ENCODE data around the gene HCAR1.

The HCAR1 gene, protein sequence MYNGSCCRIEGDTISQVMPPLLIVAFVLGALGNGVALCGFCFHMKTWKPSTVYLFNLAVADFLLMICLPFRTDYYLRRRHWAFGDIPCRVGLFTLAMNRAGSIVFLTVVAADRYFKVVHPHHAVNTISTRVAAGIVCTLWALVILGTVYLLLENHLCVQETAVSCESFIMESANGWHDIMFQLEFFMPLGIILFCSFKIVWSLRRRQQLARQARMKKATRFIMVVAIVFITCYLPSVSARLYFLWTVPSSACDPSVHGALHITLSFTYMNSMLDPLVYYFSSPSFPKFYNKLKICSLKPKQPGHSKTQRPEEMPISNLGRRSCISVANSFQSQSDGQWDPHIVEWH

DNA sequence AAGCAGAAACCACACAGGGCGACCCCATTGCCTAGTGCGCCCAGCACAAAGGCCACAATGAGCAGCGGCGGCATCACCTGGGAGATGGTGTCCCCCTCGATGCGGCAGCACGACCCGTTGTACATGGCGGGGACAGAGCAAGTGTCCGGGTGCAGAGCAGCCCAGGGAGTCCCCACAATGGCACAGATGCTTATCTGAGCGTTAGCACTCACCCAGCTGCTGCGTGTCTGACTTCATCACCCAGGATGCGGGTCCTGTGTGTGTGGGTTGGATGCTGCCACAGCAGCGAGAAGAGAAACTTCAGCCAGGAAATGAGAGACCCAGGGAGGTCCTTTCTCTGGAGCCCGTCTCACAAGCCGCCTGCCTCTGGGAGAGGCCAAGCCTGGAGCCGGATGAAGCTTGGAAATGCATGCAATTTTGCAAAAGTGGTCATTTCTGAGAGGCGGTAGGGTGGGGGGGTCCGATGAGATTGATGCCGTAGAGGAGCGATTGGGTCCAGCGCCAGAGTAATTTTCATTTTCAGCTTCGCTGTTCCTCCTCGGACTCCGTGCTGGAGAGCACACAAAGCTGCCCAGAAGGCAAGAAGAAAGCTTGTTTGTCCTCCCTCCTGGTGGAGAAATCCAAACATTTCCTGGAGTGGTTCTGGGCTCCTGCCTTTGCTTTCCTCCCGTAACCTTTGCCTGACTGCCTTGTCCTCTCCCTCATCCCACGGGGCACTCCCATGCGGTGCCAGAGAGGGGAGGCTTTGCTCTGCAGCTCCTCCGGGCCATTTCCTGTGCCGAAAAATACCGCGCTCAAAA is at the start of gene HCAR1:
Gene HCAR1 (minus strand): TSS at position 630 of the 800 bp plus-strand sequence. CDS start 505 bp downstream, at position 125.
- Histone ChIP-seq H3K36me3 (ENCODE audit: insufficient read depth, low read length) (no peaks in the 10 kb centered on the region), H3K4me3 (ENCODE audit: low read depth, low read length, poor library complexity, severe bottlenecking) (no peak within 1 kb of the TSS), H3K4me1 (ENCODE audit: insufficient read depth, low read length, severe bottlenecking) (peaks cover 19% of the 10 kb centered on the region), H3K9me2 (ENCODE audit: low read depth, low read length) (no peaks in the 10 kb centered on the region), H4K20me1 (ENCODE audit: insufficient read depth, low read length) (no peaks in the 10 kb centered on the region), H3K27me3 (ENCODE audit: insufficient read depth, low read length) (no peaks in the 10 kb centered on the region), H3K9me3 (ENCODE audit: low read length) (no peaks in the 10 kb centered on the region), H2AFZ (ENCODE audit: low read length) (no peak within 1 kb of the TSS), H3K4me2 (ENCODE audit: low read length) (no peak within 1 kb of the TSS), H3F3A (ENCODE audit: insufficient read depth, low read length) (no peaks in the 10 kb centered on the region), H3K79me2 (ENCODE audit: insufficient read depth, low read length) (no peaks in the 10 kb centered on the region), H3K27ac (ENCODE audit: low read depth, low read length, poor library complexity, severe bottlenecking) (no peak within 1 kb of the TSS), H3K9ac (ENCODE audit: low read length) (no peak within 1 kb of the TSS)
- TF ChIP-seq, protein P1, sequence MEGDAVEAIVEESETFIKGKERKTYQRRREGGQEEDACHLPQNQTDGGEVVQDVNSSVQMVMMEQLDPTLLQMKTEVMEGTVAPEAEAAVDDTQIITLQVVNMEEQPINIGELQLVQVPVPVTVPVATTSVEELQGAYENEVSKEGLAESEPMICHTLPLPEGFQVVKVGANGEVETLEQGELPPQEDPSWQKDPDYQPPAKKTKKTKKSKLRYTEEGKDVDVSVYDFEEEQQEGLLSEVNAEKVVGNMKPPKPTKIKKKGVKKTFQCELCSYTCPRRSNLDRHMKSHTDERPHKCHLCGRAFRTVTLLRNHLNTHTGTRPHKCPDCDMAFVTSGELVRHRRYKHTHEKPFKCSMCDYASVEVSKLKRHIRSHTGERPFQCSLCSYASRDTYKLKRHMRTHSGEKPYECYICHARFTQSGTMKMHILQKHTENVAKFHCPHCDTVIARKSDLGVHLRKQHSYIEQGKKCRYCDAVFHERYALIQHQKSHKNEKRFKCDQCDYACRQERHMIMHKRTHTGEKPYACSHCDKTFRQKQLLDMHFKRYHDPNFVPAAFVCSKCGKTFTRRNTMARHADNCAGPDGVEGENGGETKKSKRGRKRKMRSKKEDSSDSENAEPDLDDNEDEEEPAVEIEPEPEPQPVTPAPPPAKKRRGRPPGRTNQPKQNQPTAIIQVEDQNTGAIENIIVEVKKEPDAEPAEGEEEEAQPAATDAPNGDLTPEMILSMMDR (IDR thresholded peaks at IDR 0.05; ENCODE audit: low read length): no peak
- TF ChIP-seq EZH2 (IDR thresholded peaks at IDR 0.05; ENCODE audit: borderline replicate concordance, low read length): no peak

GRCh38 chr12:122757568-122757967 is 26.9 kb upstream of the HCAR1 start:
- TF ChIP-seq, protein P1 (IDR thresholded peaks at IDR 0.05; ENCODE audit: low read length): no peak
- no peak for TF ChIP-seq EZH2 (IDR thresholded peaks at IDR 0.05; ENCODE audit: borderline replicate concordance, low read length)
- Histone ChIP-seq H3K79me2 (ENCODE audit: insufficient read depth, low read length) (peaks cover 20% of the 10 kb centered on the region), H3K4me1 (ENCODE audit: insufficient read depth, low read length, severe bottlenecking) (peaks cover 15% of the 10 kb centered on the region), H3K27me3 (ENCODE audit: insufficient read depth, low read length) (no peaks in the 10 kb centered on the region), H3K27ac (ENCODE audit: low read depth, low read length, poor library complexity, severe bottlenecking) (no peak overlapping the region), H2AFZ (ENCODE audit: low read length) (no peak overlapping the region), H3K4me3 (ENCODE audit: low read depth, low read length, poor library complexity, severe bottlenecking) (no peak overlapping the region), H3K36me3 (ENCODE audit: insufficient read depth, low read length) (peaks cover 85% of the 10 kb centered on the region), H3K9ac (ENCODE audit: low read length) (no peak overlapping the region), H3K4me2 (ENCODE audit: low read length) (no peak overlapping the region), H3K9me2 (ENCODE audit: low read depth, low read length) (no peaks in the 10 kb centered on the region), H3F3A (ENCODE audit: insufficient read depth, low read length) (no peaks in the 10 kb centered on the region), H4K20me1 (ENCODE audit: insufficient read depth, low read length) (no peaks in the 10 kb centered on the region), H3K9me3 (ENCODE audit: low read length) (no peaks in the 10 kb centered on the region)

DNA sequence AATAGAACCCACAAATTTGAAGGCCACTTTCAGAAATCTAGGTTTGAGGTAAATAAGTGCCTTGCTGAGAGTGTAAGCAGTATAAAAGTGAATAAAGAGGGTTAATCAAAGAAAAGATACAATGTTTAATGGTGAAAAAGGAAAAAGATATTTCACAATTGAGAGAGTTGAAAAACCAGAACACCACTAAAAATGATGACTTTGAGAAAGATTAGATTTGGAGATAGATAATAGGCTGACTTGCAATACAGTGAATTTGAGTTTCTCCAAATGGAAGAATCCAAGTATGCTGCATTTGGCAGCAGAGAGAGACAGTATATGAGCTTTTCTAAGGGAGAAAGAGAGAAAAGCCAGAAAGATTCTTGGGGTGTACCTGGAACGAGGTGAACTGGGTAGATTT is 24.1 kb upstream of the HCAR1 start:
- Histone ChIP-seq H3K9ac (ENCODE audit: low read length) (no peak overlapping the region), H2AFZ (ENCODE audit: low read length) (no peak overlapping the region), H3K27ac (ENCODE audit: low read depth, low read length, poor library complexity, severe bottlenecking) (no peak overlapping the region), H3K9me3 (ENCODE audit: low read length) (no peaks in the 10 kb centered on the region), H4K20me1 (ENCODE audit: insufficient read depth, low read length) (no peaks in the 10 kb centered on the region), H3K4me2 (ENCODE audit: low read length) (no peak overlapping the region), H3K79me2 (ENCODE audit: insufficient read depth, low read length) (peaks cover 18% of the 10 kb centered on the region), H3F3A (ENCODE audit: insufficient read depth, low read length) (no peaks in the 10 kb centered on the region), H3K27me3 (ENCODE audit: insufficient read depth, low read length) (no peaks in the 10 kb centered on the region), H3K9me2 (ENCODE audit: low read depth, low read length) (no peaks in the 10 kb centered on the region), H3K4me1 (ENCODE audit: insufficient read depth, low read length, severe bottlenecking) (peaks cover 30% of the 10 kb centered on the region), H3K36me3 (ENCODE audit: insufficient read depth, low read length) (peaks cover 59% of the 10 kb centered on the region), H3K4me3 (ENCODE audit: low read depth, low read length, poor library complexity, severe bottlenecking) (no peak overlapping the region)
- TF ChIP-seq, protein P1 (IDR thresholded peaks at IDR 0.05; ENCODE audit: low read length): no peak
- TF ChIP-seq EZH2 (IDR thresholded peaks at IDR 0.05; ENCODE audit: borderline replicate concordance, low read length): no peak
